Liver (tissue), 9 donors: Measurements from ENCODE around the gene DYRK1B. TPM values are rescaled to one million over a fixed set of nuclear protein-coding genes. Genes with fewer than 3 reads are reported as not detected.

Experiments used
- DNase-seq: peaks from one replicate; pipeline ENCODE4 v3.0.0-alpha.2; 2017; ENCODE audit warnings: low spot score
- H3K27ac ChIP-seq, 2 donors: one replicate each; pipeline ENCODE4 v1.7.0; 2013; ENCODE audit warnings: inconsistent platforms in 2 of 2, low read length in 2 of 2, control low read depth in 1 of 2, low read depth in 1 of 2, mild to moderate bottlenecking in 1 of 2
- H3K27me3 ChIP-seq, 4 donors: one replicate each; pipeline versions ENCODE4 v1.6.1 to v1.7.0; 2013; ENCODE audit warnings: low read length in 3 of 4, inconsistent platforms in 1 of 4, mild to moderate bottlenecking in 1 of 4, moderate library complexity in 1 of 4; ENCODE audit not compliant: control insufficient read depth in 4 of 4, insufficient read depth in 4 of 4
- H3K36me3 ChIP-seq, 4 donors: one replicate each; pipeline versions ENCODE4 v1.6.1 to v1.7.0; 2013; ENCODE audit warnings: low read length in 3 of 4, mild to moderate bottlenecking in 3 of 4, low read depth in 1 of 4, moderate library complexity in 1 of 4; ENCODE audit not compliant: control insufficient read depth in 4 of 4, insufficient read depth in 3 of 4
- H3K4me1 ChIP-seq, 4 donors: one replicate each; pipeline versions ENCODE4 v1.6.1 to v1.7.0; 2013; ENCODE audit warnings: low read length in 3 of 4, mild to moderate bottlenecking in 3 of 4, moderate library complexity in 1 of 4; ENCODE audit not compliant: control insufficient read depth in 4 of 4, insufficient read depth in 4 of 4
- H3K4me3 ChIP-seq, 3 donors: one replicate each; pipeline versions ENCODE4 v1.6.1 to v1.7.0; 2013; ENCODE audit warnings: low read length in 3 of 3, control low read depth in 1 of 3, low read depth in 1 of 3, mild to moderate bottlenecking in 1 of 3
- H3K9ac ChIP-seq, 2 donors: one replicate each; pipeline ENCODE4 v1.7.0; 2013; ENCODE audit warnings: low read length in 2 of 2, mild to moderate bottlenecking in 2 of 2, moderate library complexity in 2 of 2, control low read depth in 1 of 2, low read depth in 1 of 2
- H3K9me3 ChIP-seq, 4 donors: one replicate each; pipeline versions ENCODE4 v1.6.1 to v1.7.0; 2013; ENCODE audit warnings: low read length in 3 of 4; ENCODE audit not compliant: control insufficient read depth in 4 of 4
- EGR1 ChIP-seq, 2 donors: IDR thresholded peaks; 2 replicates each; pipeline ENCODE4 v1.6.1; 2016 to 2018; ENCODE audit warnings: antibody characterized with exemption in 2 of 2, low read depth in 2 of 2
- FOXA1 ChIP-seq: IDR thresholded peaks from 2 replicates; pipeline ENCODE4 v1.6.1; 2016; ENCODE audit warnings: antibody characterized with exemption
- FOXA2 ChIP-seq: IDR thresholded peaks from 2 replicates; pipeline ENCODE4 v1.6.1; 2016; ENCODE audit warnings: antibody characterized with exemption
- GABPA ChIP-seq, 2 donors: IDR thresholded peaks in 1 of 2; conservative IDR thresholded peaks in 1 of 2; 2 replicates each; pipeline ENCODE4 v1.6.1; 2016; ENCODE audit warnings: antibody characterized with exemption in 2 of 2, mild to moderate bottlenecking in 1 of 2, moderate library complexity in 1 of 2
- HNF4A ChIP-seq, 2 donors: conservative IDR thresholded peaks; 2 replicates each; pipeline ENCODE4 v1.6.1; 2016; ENCODE audit warnings: antibody characterized with exemption in 2 of 2, mild to moderate bottlenecking in 2 of 2
- HNF4G ChIP-seq: IDR thresholded peaks from 2 replicates; pipeline ENCODE4 v1.6.1; 2016; ENCODE audit warnings: antibody characterized with exemption
- JUND ChIP-seq, 2 donors: IDR thresholded peaks; 2 replicates each; pipeline ENCODE4 v1.6.1; 2016; ENCODE audit warnings: antibody characterized with exemption in 2 of 2
- NR2F2 ChIP-seq: IDR thresholded peaks from 2 replicates; pipeline ENCODE4 v1.6.1; 2016; ENCODE audit warnings: antibody characterized with exemption
- RAD21 ChIP-seq, 2 donors: IDR thresholded peaks; 2 replicates each; pipeline ENCODE4 v1.6.1; 2016; ENCODE audit warnings: antibody characterized with exemption in 2 of 2, mild to moderate bottlenecking in 2 of 2
- RXRA ChIP-seq, 2 donors: IDR thresholded peaks; 2 replicates each; pipeline ENCODE4 v1.6.1; 2017 to 2018; ENCODE audit warnings: antibody characterized with exemption in 2 of 2, mild to moderate bottlenecking in 1 of 2
- SP1 ChIP-seq: IDR thresholded peaks from 2 replicates; pipeline ENCODE4 v1.6.1; 2018; ENCODE audit warnings: antibody characterized with exemption, mild to moderate bottlenecking
- WGBS: extraction: QIAGEN DNeasy Blood & Tissue Kit; methylation state at CpG from one replicate; pipeline ENCODE4 v1.1.7; 2013; 5-methylcytosine and 5-hydroxymethylcytosine counted together
- polyA plus RNA-seq, 2 donors: library from polyadenylated mRNA; stranded (reverse) in 1 of 2; unstranded in 1 of 2; fragments of 200-250 nt in 1 of 2; fragments of >200 nt in 1 of 2; fragmentation: Nextera tagmentation in 1 of 2; extraction: Ambion mirVana in 1 of 2; gene quantifications; one replicate each; pipeline versions ENCODE4 v1.2.1 to v1.2.3, GENCODE V29; 2013 to 2015
- total RNA-seq, 2 donors: library from RNA; depleted of rRNA; stranded (reverse); fragments of >200 nt; gene quantifications; one replicate each; pipeline ENCODE4 v1.2.3, GENCODE V29; 2014
- TF ChIP-seq, protein P1 (sequence below): IDR thresholded peaks from 2 replicates; pipeline ENCODE4 v1.6.1; 2016; ENCODE audit warnings: antibody characterized with exemption
- TF ChIP-seq, protein P2 (sequence below): IDR thresholded peaks from 2 replicates; pipeline ENCODE4 v1.6.1; 2016; ENCODE audit warnings: antibody characterized with exemption, mild to moderate bottlenecking
- TF ChIP-seq, protein P3 (sequence below): IDR thresholded peaks from 2 replicates; pipeline ENCODE4 v1.6.1; 2016; ENCODE audit warnings: antibody characterized with exemption
- TF ChIP-seq, protein P4 (sequence below): IDR thresholded peaks from 2 replicates; pipeline ENCODE4 v1.6.1; 2016; ENCODE audit warnings: antibody characterized with exemption
- donor health status: healthy.
- donor health status: healthy.
- donor health status: healthy.
- donor health status: healthy.
- donor health status: healthy.

DYRK1B gene
- total and polyA plus RNA-seq, 4 donors, result 2.8 to 7.6 (median 3.2) TPM

DNA sequence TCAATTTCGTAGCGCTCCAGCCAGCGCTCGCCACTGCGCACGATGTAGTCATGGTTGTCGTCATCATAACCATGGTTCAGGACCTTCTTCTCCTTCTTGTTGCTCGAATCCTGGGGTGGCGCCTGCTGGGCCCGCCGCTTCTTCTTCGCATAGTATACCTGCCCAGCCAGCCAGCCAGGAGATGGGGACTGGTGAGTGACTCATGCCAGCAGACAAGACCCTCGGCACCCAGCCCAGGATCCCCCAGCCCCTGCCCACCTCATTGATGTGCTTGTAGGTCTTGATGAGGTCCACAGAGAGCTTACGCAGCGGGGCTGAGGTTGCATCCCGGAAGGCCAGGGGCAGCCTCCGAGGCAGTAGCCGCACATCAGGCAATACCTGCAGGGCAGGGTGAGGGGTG is 3.6 kb downstream of the DYRK1B start:
- no peak overlapping the region for H3K4me3 ChIP-seq
- peaks cover 0 to 45% (median 7%) of the 10 kb centered on the region in 4 donors for H3K36me3 ChIP-seq
- H3K9ac ChIP-seq, result no peak overlapping the region
- peaks cover 4 to 21% (median 18%) of the 10 kb centered on the region in 4 donors for H3K4me1 ChIP-seq
- H3K27ac ChIP-seq, result no peak overlapping the region
- DNase-seq, result no peak
- no peaks in the 10 kb centered on the region for H3K9me3 ChIP-seq
- H3K27me3 ChIP-seq, result no peaks in the 10 kb centered on the region
- 96% methylated on average over 18 of the region's 18 CpGs for WGBS
- TF ChIP-seq HNF4A (conservative IDR thresholded peaks at IDR 0.05), result no peak
- no peak for TF ChIP-seq GABPA (IDR thresholded peaks at IDR 0.05 in 1 of 2, conservative IDR thresholded peaks at IDR 0.05 in 1 of 2)
- no peak for TF ChIP-seq RXRA (IDR thresholded peaks at IDR 0.05)
- TF ChIP-seq NR2F2, result no peak
- TF ChIP-seq EGR1 (IDR thresholded peaks at IDR 0.05; ENCODE audit: low read depth in 2 of 2), result no peak
- TF ChIP-seq, protein P1, sequence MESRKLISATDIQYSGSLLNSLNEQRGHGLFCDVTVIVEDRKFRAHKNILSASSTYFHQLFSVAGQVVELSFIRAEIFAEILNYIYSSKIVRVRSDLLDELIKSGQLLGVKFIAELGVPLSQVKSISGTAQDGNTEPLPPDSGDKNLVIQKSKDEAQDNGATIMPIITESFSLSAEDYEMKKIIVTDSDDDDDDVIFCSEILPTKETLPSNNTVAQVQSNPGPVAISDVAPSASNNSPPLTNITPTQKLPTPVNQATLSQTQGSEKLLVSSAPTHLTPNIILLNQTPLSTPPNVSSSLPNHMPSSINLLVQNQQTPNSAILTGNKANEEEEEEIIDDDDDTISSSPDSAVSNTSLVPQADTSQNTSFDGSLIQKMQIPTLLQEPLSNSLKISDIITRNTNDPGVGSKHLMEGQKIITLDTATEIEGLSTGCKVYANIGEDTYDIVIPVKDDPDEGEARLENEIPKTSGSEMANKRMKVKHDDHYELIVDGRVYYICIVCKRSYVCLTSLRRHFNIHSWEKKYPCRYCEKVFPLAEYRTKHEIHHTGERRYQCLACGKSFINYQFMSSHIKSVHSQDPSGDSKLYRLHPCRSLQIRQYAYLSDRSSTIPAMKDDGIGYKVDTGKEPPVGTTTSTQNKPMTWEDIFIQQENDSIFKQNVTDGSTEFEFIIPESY, result no peak
- TF ChIP-seq FOXA2, result no peak
- TF ChIP-seq FOXA1, result no peak
- TF ChIP-seq, protein P2, sequence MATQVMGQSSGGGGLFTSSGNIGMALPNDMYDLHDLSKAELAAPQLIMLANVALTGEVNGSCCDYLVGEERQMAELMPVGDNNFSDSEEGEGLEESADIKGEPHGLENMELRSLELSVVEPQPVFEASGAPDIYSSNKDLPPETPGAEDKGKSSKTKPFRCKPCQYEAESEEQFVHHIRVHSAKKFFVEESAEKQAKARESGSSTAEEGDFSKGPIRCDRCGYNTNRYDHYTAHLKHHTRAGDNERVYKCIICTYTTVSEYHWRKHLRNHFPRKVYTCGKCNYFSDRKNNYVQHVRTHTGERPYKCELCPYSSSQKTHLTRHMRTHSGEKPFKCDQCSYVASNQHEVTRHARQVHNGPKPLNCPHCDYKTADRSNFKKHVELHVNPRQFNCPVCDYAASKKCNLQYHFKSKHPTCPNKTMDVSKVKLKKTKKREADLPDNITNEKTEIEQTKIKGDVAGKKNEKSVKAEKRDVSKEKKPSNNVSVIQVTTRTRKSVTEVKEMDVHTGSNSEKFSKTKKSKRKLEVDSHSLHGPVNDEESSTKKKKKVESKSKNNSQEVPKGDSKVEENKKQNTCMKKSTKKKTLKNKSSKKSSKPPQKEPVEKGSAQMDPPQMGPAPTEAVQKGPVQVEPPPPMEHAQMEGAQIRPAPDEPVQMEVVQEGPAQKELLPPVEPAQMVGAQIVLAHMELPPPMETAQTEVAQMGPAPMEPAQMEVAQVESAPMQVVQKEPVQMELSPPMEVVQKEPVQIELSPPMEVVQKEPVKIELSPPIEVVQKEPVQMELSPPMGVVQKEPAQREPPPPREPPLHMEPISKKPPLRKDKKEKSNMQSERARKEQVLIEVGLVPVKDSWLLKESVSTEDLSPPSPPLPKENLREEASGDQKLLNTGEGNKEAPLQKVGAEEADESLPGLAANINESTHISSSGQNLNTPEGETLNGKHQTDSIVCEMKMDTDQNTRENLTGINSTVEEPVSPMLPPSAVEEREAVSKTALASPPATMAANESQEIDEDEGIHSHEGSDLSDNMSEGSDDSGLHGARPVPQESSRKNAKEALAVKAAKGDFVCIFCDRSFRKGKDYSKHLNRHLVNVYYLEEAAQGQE, result no peak
- TF ChIP-seq RAD21 (IDR thresholded peaks at IDR 0.05), result no peak
- TF ChIP-seq, protein P3, sequence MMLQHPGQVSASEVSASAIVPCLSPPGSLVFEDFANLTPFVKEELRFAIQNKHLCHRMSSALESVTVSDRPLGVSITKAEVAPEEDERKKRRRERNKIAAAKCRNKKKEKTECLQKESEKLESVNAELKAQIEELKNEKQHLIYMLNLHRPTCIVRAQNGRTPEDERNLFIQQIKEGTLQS, result no peak
- no peak for TF ChIP-seq HNF4G
- TF ChIP-seq JUND (IDR thresholded peaks at IDR 0.05), result no peak
- TF ChIP-seq SP1, result no peak
- TF ChIP-seq, protein P4, sequence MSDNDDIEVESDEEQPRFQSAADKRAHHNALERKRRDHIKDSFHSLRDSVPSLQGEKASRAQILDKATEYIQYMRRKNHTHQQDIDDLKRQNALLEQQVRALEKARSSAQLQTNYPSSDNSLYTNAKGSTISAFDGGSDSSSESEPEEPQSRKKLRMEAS, result no peak

DNA sequence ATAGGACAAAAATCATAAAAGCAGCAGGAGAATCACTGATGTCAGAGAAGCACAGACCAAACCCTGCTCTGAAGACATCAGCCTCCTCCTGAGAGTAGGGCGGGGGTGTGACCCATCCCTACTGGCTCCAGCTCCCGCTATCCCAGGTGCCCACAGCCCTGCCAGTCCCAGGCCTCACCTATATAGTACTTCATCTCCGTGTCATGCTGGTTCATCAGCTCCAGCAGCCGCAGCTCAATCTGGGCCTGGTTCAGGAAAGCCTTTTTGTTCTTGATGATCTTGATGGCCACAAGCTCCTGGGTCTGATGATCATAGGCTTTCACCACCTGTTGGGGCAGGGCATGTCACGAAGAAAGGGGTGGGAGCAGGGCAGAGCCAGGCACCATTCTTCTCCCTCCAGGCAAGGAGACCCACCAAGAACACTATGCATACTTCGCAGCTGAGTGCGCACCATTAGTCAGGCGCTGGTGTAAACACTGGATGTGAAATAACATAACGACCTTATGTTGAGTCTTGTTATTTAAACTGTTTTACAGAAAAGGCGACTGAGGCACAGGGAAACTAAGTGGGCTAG is 4.2 kb downstream of the DYRK1B start:
- no peak for DNase-seq
- Histone ChIP-seq H3K4me1 (peaks cover 4 to 27% (median 23%) of the 10 kb centered on the region in 4 donors), H3K27me3 (no peaks in the 10 kb centered on the region), H3K27ac (no peak overlapping the region), H3K9ac (no peak overlapping the region), H3K36me3 (peaks cover 0 to 41% (median 7%) of the 10 kb centered on the region in 4 donors), H3K4me3 (no peak overlapping the region), H3K9me3 (no peaks in the 10 kb centered on the region)
- TF ChIP-seq SP1 (no peak), FOXA1 (no peak)
- 94% methylated on average over 10 of the region's 10 CpGs for WGBS
